Mesendoderm (in vitro differentiated cells): ENCODE measurements around the gene F10.

ENCODE experiments used
- DNase-seq: peaks from one replicate; pipeline ENCODE4 v3.0.0; 2013
- H2AK5ac ChIP-seq: 2 replicates; pipeline ENCODE4 v1.6.1; 2013; ENCODE audit warnings: low read length, inconsistent platforms
- H2BK120ac ChIP-seq: 2 replicates; pipeline ENCODE4 v1.6.1; 2013; ENCODE audit warnings: low read depth, mild to moderate bottlenecking, low read length, moderate library complexity, mixed read lengths
- H2BK15ac ChIP-seq: replicated peaks from 2 replicates; pipeline ENCODE4 v1.6.1; 2013; ENCODE audit warnings: low read depth, mild to moderate bottlenecking, moderate library complexity
- H2BK5ac ChIP-seq: 2 replicates; pipeline ENCODE4 v1.6.1; 2013; ENCODE audit warnings: low read length, inconsistent platforms
- H3K18ac ChIP-seq: 2 replicates; pipeline ENCODE4 v1.6.1; 2013; ENCODE audit warnings: mild to moderate bottlenecking, low read length, mixed read lengths
- H3K23ac ChIP-seq: one replicate; pipeline ENCODE4 v1.6.1; 2013; ENCODE audit warnings: low read length
- H3K27ac ChIP-seq: 2 replicates; pipeline ENCODE4 v1.5.1; 2013; ENCODE audit warnings: low read depth, mild to moderate bottlenecking, inconsistent platforms, low read length, moderate library complexity
- H3K27me3 ChIP-seq: 2 replicates; pipeline ENCODE4 v1.6.1; 2013; ENCODE audit warnings: low read length, control low read depth, mild to moderate bottlenecking, inconsistent platforms; ENCODE audit not compliant: insufficient read depth, poor library complexity
- H3K36me3 ChIP-seq: 2 replicates; pipeline ENCODE4 v1.6.1; 2013; ENCODE audit warnings: low read length, inconsistent platforms; ENCODE audit not compliant: control insufficient read depth, insufficient read depth
- H3K4ac ChIP-seq: one replicate; pipeline ENCODE4 v1.6.1; 2013; ENCODE audit warnings: low read depth, mild to moderate bottlenecking, low read length, moderate library complexity
- H3K4me1 ChIP-seq: 2 replicates; pipeline ENCODE4 v1.6.1; 2013; ENCODE audit warnings: low read depth, low read length, inconsistent platforms; ENCODE audit not compliant: control insufficient read depth
- H3K4me2 ChIP-seq: 2 replicates; pipeline ENCODE4 v1.6.1; 2013; ENCODE audit warnings: low read length
- H3K4me3 ChIP-seq: 2 replicates; pipeline ENCODE4 v1.5.1; 2013; ENCODE audit warnings: mild to moderate bottlenecking, low read length
- H3K56ac ChIP-seq: one replicate; pipeline ENCODE4 v1.6.1; 2013; ENCODE audit warnings: low read length
- H3K79me1 ChIP-seq: 2 replicates; pipeline ENCODE4 v1.6.1; 2013; ENCODE audit warnings: low read length, inconsistent platforms
- H3K79me2 ChIP-seq: 2 replicates; pipeline ENCODE4 v1.6.1; 2013; ENCODE audit warnings: mild to moderate bottlenecking, low read length; ENCODE audit not compliant: control insufficient read depth, insufficient read depth
- H3K9ac ChIP-seq: 2 replicates; pipeline ENCODE4 v1.6.1; 2013; ENCODE audit warnings: low read length, inconsistent platforms
- H4K5ac ChIP-seq: one replicate; pipeline ENCODE4 v1.6.1; 2013; ENCODE audit warnings: low read length
- H4K8ac ChIP-seq: one replicate; pipeline ENCODE4 v1.6.1; 2013; ENCODE audit warnings: low read depth, mild to moderate bottlenecking, control low read depth, low read length, moderate library complexity
- whole genome bisulfite sequencing: extraction: QIAGEN DNeasy Blood & Tissue Kit; methylation state at CpG from one replicate; pipeline ENCODE4 v1.1.7; 2013; ENCODE audit warnings: low lambda C conversion rate, missing lambda C conversion rate; ENCODE audit not compliant: insufficient coverage; ENCODE audit errors: extremely low coverage; 5-methylcytosine and 5-hydroxymethylcytosine counted together

Gene F10

GRCh38 chr13:113139577-113139976 is 17.0 kb downstream of the F10 start:
- no peak overlapping the region for H2BK120ac ChIP-seq
- H3K56ac ChIP-seq, result no peak overlapping the region
- no peak overlapping the region for H2AK5ac ChIP-seq
- H3K4me3 ChIP-seq, result no peak overlapping the region
- H4K5ac ChIP-seq, result no peak overlapping the region
- no peak overlapping the region for H3K9ac ChIP-seq
- H4K8ac ChIP-seq, result no peak overlapping the region
- 100% methylated on average over 1 of the region's 5 CpGs for WGBS
- no peaks in the 10 kb centered on the region for H3K79me2 ChIP-seq
- no peaks in the 10 kb centered on the region for H3K4me1 ChIP-seq
- H3K18ac ChIP-seq, result no peak overlapping the region
- H2BK15ac ChIP-seq, result no peak overlapping the region
- no peak overlapping the region for H2BK5ac ChIP-seq
- H3K27me3 ChIP-seq, result no peaks in the 10 kb centered on the region
- no peak for DNase-seq
- H3K36me3 ChIP-seq, result no peaks in the 10 kb centered on the region
- no peak overlapping the region for H3K4ac ChIP-seq
- no peaks in the 10 kb centered on the region for H3K79me1 ChIP-seq
- H3K27ac ChIP-seq, result no peak overlapping the region
- no peak overlapping the region for H3K4me2 ChIP-seq
- H3K23ac ChIP-seq, result no peak overlapping the region

GRCh38 chr13:113140677-113141600 is 18.3 kb downstream of the F10 start:
- no peaks in the 10 kb centered on the region for H3K79me2 ChIP-seq
- H2BK5ac ChIP-seq, result no peak overlapping the region
- no peak overlapping the region for H3K4me3 ChIP-seq
- no peaks in the 10 kb centered on the region for H3K36me3 ChIP-seq
- H2BK120ac ChIP-seq, result no peak overlapping the region
- H3K27ac ChIP-seq, result no peak overlapping the region
- no peak overlapping the region for H2BK15ac ChIP-seq
- WGBS, result no CpG with 5 or more reads among the region's 26 CpGs
- H3K4me2 ChIP-seq, result no peak overlapping the region
- no peaks in the 10 kb centered on the region for H3K4me1 ChIP-seq
- H3K18ac ChIP-seq, result no peak overlapping the region
- DNase-seq, result no peak
- no peak overlapping the region for H3K9ac ChIP-seq
- H3K79me1 ChIP-seq, result no peaks in the 10 kb centered on the region
- H4K5ac ChIP-seq, result no peak overlapping the region
- H2AK5ac ChIP-seq, result no peak overlapping the region
- no peaks in the 10 kb centered on the region for H3K27me3 ChIP-seq
- H3K4ac ChIP-seq, result no peak overlapping the region
- no peak overlapping the region for H3K23ac ChIP-seq
- H3K56ac ChIP-seq, result no peak overlapping the region
- no peak overlapping the region for H4K8ac ChIP-seq

GRCh38 chr13:113141601-113141970 is 19.0 kb downstream of the F10 start:
- Histone ChIP-seq H3K27ac (no peak overlapping the region), H3K4me1 (no peaks in the 10 kb centered on the region), H3K23ac (no peak overlapping the region), H3K18ac (no peak overlapping the region), H3K36me3 (no peaks in the 10 kb centered on the region), H3K79me2 (no peaks in the 10 kb centered on the region), H2AK5ac (no peak overlapping the region), H2BK120ac (no peak overlapping the region), H3K9ac (no peak overlapping the region), H3K4ac (no peak overlapping the region), H2BK5ac (no peak overlapping the region), H4K5ac (no peak overlapping the region), H3K27me3 (no peaks in the 10 kb centered on the region), H3K56ac (no peak overlapping the region), H3K4me2 (no peak overlapping the region), H4K8ac (no peak overlapping the region), H2BK15ac (no peak overlapping the region), H3K4me3 (no peak overlapping the region), H3K79me1 (no peaks in the 10 kb centered on the region)
- no CpG with 5 or more reads among the region's 18 CpGs for WGBS
- no peak for DNase-seq

GRCh38 chr13:113142876-113143275 is 20.3 kb downstream of the F10 start:
- WGBS, result no CpG with 5 or more reads among the region's 7 CpGs
- Histone ChIP-seq H3K4ac (no peak overlapping the region), H3K18ac (no peak overlapping the region), H4K5ac (no peak overlapping the region), H3K79me1 (no peaks in the 10 kb centered on the region), H3K79me2 (no peaks in the 10 kb centered on the region), H3K27me3 (no peaks in the 10 kb centered on the region), H3K23ac (no peak overlapping the region), H3K4me3 (no peak overlapping the region), H2BK120ac (no peak overlapping the region), H3K9ac (no peak overlapping the region), H3K27ac (no peak overlapping the region), H3K4me2 (no peak overlapping the region), H2AK5ac (no peak overlapping the region), H3K36me3 (no peaks in the 10 kb centered on the region), H2BK5ac (no peak overlapping the region), H3K56ac (no peak overlapping the region), H3K4me1 (no peaks in the 10 kb centered on the region), H2BK15ac (no peak overlapping the region), H4K8ac (no peak overlapping the region)
- DNase-seq, result no peak

GRCh38 chr13:113143466-113144254 is 21.1 kb downstream of the F10 start:
- DNase-seq, result no peak
- no CpG with 5 or more reads among the region's 39 CpGs for WGBS
- no peaks in the 10 kb centered on the region for H3K79me2 ChIP-seq

More at GRCh38 chr13:113143466-113144254, 21.1 kb downstream of the F10 start:
- Histone ChIP-seq H3K4me3 (no peak overlapping the region), H2BK5ac (no peak overlapping the region), H3K9ac (no peak overlapping the region), H3K23ac (peak overlapping the region; percentile 81), H3K4me1 (no peaks in the 10 kb centered on the region), H2BK15ac (no peak overlapping the region), H4K5ac (no peak overlapping the region), H3K4ac (no peak overlapping the region), H3K79me1 (no peaks in the 10 kb centered on the region), H2AK5ac (no peak overlapping the region), H3K56ac (no peak overlapping the region), H3K27ac (no peak overlapping the region), H3K18ac (no peak overlapping the region), H4K8ac (no peak overlapping the region), H2BK120ac (no peak overlapping the region), H3K27me3 (no peaks in the 10 kb centered on the region), H3K4me2 (no peak overlapping the region), H3K36me3 (no peaks in the 10 kb centered on the region)
